Astrocyte of the cerebellum (primary cell): Measurements from ENCODE around the gene FAM98C.

Experiments used
- DNase-seq: peaks from one replicate; pipeline ENCODE4 v3.0.0-alpha.2; 2011; ENCODE audit warnings: low read depth
- H3K4me3 ChIP-seq: 2 replicates; pipeline ENCODE4 v1.5.1; 2011; ENCODE audit warnings: mild to moderate bottlenecking, low read depth, low read length, moderate library complexity
- CTCF ChIP-seq: IDR thresholded peaks from 2 replicates; pipeline ENCODE4 v1.5.1; 2012; ENCODE audit warnings: low read length, low read depth, moderate library complexity, mild to moderate bottlenecking; ENCODE audit errors: missing control alignments
- in situ Hi-C: cut with HindIII; loops from 2 replicates; pipeline ENCODE4 v1.10.0; 2017; ENCODE audit warnings: low sequenced_read_pairs

The FAM98C gene

GRCh38 chr19:38434549-38435051 is 31.7 kb downstream of the FAM98C start:
- TF ChIP-seq CTCF, result no peak
- no peak for DNase-seq
- in situ Hi-C loops, result no loop called here
- H3K4me3 ChIP-seq, result no peak overlapping the region

GRCh38 chr19:38437295-38437694 is 34.4 kb downstream of the FAM98C start:
- in situ Hi-C loops, result no loop called here
- no peak for TF ChIP-seq CTCF
- DNase-seq, result no peak
- H3K4me3 ChIP-seq, result no peak overlapping the region

- no peak overlapping the region for H3K4me3 ChIP-seq
- no peak for TF ChIP-seq CTCF
- in situ Hi-C loops, result no loop called here
- DNase-seq, result no peak
Observed at GRCh38 chr19:38437917-38438316, 35.0 kb downstream of the FAM98C start.

GRCh38 chr19:38440592-38440991 is 37.7 kb downstream of the FAM98C start:
- in situ Hi-C loops, result no loop called here
- H3K4me3 ChIP-seq, result no peak overlapping the region
- no peak for DNase-seq
- TF ChIP-seq CTCF, result no peak

- no peak overlapping the region for H3K4me3 ChIP-seq
- DNase-seq, result no peak
- no peak for TF ChIP-seq CTCF
- in situ Hi-C loops, result no loop called here
Observed at GRCh38 chr19:38441657-38442348, 38.9 kb downstream of the FAM98C start.

- no peak overlapping the region for H3K4me3 ChIP-seq
- TF ChIP-seq CTCF, result no peak
- DNase-seq, result no peak
- in situ Hi-C loops, result no loop called here
Observed at GRCh38 chr19:38442736-38443135, 39.8 kb downstream of the FAM98C start.
